H1 (cell line): ENCODE results near the gene ZAR1L.

Source experiments
- CBX5 ChIP-seq: fragments of 300-800, 300-1000 bp; sonication (generic); IDR thresholded peaks from 2 replicates; pipeline ENCODE4 v1.7.1; 2016; ENCODE audit warnings: antibody characterized with exemption, low read length, low read depth
- EZH2 ChIP-seq: fragments of 200-600 bp; sonication (generic); IDR thresholded peaks from 2 replicates; pipeline ENCODE4 v1.7.1; 2012; ENCODE audit warnings: low read depth, mild to moderate bottlenecking, moderate library complexity, low read length, inconsistent platforms; ENCODE audit not compliant: severe bottlenecking
- POLR2A ChIP-seq, 2 experiments: IDR thresholded peaks; 1 replicate in 1 of 2; 2 replicates in 1 of 2; pipeline ENCODE4 v1.6.1; 2011; ENCODE audit warnings: low read depth in 2 of 2, low read length in 2 of 2, mild to moderate bottlenecking in 2 of 2; ENCODE audit errors: control extremely low read depth in 1 of 2
- SIN3A ChIP-seq, 2 experiments: IDR thresholded peaks in 1 of 2; conservative IDR thresholded peaks in 1 of 2; 2 replicates each; pipeline ENCODE4 v1.6.1; 2011 to 2012; ENCODE audit warnings: low read length in 2 of 2, improper control_type of control experiment in 1 of 2, low read depth in 1 of 2, mild to moderate bottlenecking in 1 of 2
- TF ChIP-seq, protein P1 (sequence below), 3 experiments: IDR thresholded peaks; 1 replicate in 2 of 3; 2 replicates in 1 of 3; pipeline versions ENCODE4 v1.5.1 to v1.6.1; 2011; ENCODE audit warnings: low read length in 3 of 3, mild to moderate bottlenecking in 3 of 3, inconsistent platforms in 2 of 3, low read depth in 1 of 3, moderate library complexity in 1 of 3; ENCODE audit not compliant: insufficient read depth in 1 of 3; ENCODE audit errors: control extremely low read depth in 1 of 3

DNA sequence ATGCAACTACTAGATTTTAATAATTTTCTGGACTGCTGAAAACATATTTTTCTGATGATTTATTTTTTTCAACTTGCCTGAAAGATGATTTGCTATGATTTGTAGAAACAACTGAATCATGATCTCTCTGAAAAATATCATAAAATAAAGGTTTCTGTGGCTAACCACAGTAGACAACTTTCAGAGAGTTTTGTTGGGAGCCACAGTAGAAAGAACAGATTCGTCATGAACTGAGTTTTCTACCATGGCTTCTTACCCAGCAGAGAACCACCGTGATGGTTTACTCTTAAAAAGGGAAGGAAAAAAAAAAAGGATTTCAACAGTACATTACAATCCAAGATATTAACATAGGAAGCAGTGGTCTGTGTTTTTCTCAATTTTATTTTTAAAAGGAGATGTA, 18.0 kb downstream of the ZAR1L start:
- TF ChIP-seq EZH2 (no peak), POLR2A (IDR thresholded peaks at IDR 0.05; ENCODE audit: control extremely low read depth in 1 of 2, low read depth in 2 of 2, low read length in 2 of 2) (no peak), CBX5 (no peak), SIN3A (conservative IDR thresholded peaks at IDR 0.05 in 1 of 2, IDR thresholded peaks at IDR 0.05 in 1 of 2; ENCODE audit: low read depth in 1 of 2, low read length in 2 of 2) (no peak)
- TF ChIP-seq, protein P1, sequence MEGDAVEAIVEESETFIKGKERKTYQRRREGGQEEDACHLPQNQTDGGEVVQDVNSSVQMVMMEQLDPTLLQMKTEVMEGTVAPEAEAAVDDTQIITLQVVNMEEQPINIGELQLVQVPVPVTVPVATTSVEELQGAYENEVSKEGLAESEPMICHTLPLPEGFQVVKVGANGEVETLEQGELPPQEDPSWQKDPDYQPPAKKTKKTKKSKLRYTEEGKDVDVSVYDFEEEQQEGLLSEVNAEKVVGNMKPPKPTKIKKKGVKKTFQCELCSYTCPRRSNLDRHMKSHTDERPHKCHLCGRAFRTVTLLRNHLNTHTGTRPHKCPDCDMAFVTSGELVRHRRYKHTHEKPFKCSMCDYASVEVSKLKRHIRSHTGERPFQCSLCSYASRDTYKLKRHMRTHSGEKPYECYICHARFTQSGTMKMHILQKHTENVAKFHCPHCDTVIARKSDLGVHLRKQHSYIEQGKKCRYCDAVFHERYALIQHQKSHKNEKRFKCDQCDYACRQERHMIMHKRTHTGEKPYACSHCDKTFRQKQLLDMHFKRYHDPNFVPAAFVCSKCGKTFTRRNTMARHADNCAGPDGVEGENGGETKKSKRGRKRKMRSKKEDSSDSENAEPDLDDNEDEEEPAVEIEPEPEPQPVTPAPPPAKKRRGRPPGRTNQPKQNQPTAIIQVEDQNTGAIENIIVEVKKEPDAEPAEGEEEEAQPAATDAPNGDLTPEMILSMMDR (IDR thresholded peaks at IDR 0.05; ENCODE audit: control extremely low read depth in 1 of 3, insufficient read depth in 1 of 3, low read depth in 1 of 3, low read length in 3 of 3) = no peak
